CD4-positive, alpha-beta T cell treated with Interleukin-15 for 1 hour (primary cell): ENCODE data around the gene CHMP3.
"Not testable (repeated sequence)": the region's sequence is repeated elsewhere in the genome, so short reads cannot be mapped to it uniquely, and the experiment has no call there.

Source experiments
- DNase-seq: peaks from one replicate; pipeline ENCODE4 v3.0.0-alpha.2; 2020

CHMP3 gene

GRCh38 chr2:86562922-86563649 lies at the start of gene CHMP3:
Gene CHMP3 (minus strand): TSS chr2:86563443. CDS start chr2:86563348, 95 bp downstream.
- DNase-seq: peak; percentile 98

GRCh38 chr2:86610871-86611270 lies 47.6 kb upstream of the CHMP3 start:
- DNase-seq: no peak

GRCh38 chr2:86608832-86609410 lies 45.7 kb upstream of the CHMP3 start:
- DNase-seq: no peak

- no peak for DNase-seq
Observed at GRCh38 chr2:86603905-86604304, 40.7 kb upstream of the CHMP3 start.

- DNase-seq: no peak
Observed at GRCh38 chr2:86598966-86599365, 35.7 kb upstream of the CHMP3 start.

- no peak for DNase-seq
Observed at GRCh38 chr2:86596118-86596517, 32.9 kb upstream of the CHMP3 start.

GRCh38 chr2:86593266-86593665 lies 30.0 kb upstream of the CHMP3 start:
- DNase-seq: no peak

GRCh38 chr2:86592547-86593230 lies 29.4 kb upstream of the CHMP3 start:
- DNase-seq: no peak

GRCh38 chr2:86589701-86590100 lies 26.5 kb upstream of the CHMP3 start:
- DNase-seq: not testable (repeated sequence)

- DNase-seq: no peak
Observed at GRCh38 chr2:86584151-86584913, 21.1 kb upstream of the CHMP3 start.

GRCh38 chr2:86580560-86580959 lies 17.3 kb upstream of the CHMP3 start:
- no peak for DNase-seq

GRCh38 chr2:86577817-86578456 lies 14.7 kb upstream of the CHMP3 start:
- no peak for DNase-seq

GRCh38 chr2:86570059-86570458 lies 6.8 kb upstream of the CHMP3 start:
- DNase-seq: no peak

GRCh38 chr2:86566821-86567190 lies 3.6 kb upstream of the CHMP3 start:
- no peak for DNase-seq

- DNase-seq: no peak
Observed at GRCh38 chr2:86566158-86566820, 3.0 kb upstream of the CHMP3 start.

- DNase-seq: no peak
Observed at GRCh38 chr2:86563650-86564061, 413 bp upstream of the CHMP3 start.

- no peak for DNase-seq
Observed at GRCh38 chr2:86562485-86562921, 740 bp downstream of the CHMP3 start.

GRCh38 chr2:86557836-86558235 lies 5.4 kb downstream of the CHMP3 start:
- DNase-seq: no peak

- no peak for DNase-seq
Observed at GRCh38 chr2:86556508-86556907, 6.7 kb downstream of the CHMP3 start.

GRCh38 chr2:86552889-86553288 lies 10.4 kb downstream of the CHMP3 start:
- DNase-seq: no peak

- not testable (repeated sequence) for DNase-seq
Observed at GRCh38 chr2:86549963-86550725, 13.1 kb downstream of the CHMP3 start.
